Measurements from ENCODE around the gene PBLD.

DNA sequence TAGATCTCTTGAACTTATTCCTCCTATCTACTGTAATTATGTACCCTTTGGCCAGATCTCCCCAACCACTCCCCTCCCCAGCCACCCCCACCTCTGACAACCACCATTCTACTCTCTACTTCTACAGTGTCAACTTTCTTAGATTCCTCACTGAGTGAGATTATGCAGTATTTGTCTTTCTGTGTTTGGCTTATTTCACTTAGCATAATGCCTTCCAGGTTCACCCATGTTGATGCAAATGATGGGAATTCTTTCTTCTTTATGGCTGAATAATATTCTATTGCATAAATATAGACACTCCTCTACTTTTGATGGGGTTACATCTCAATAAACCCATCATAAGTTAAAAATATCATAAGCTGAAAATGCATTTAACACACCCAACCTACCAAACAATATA is 22.2 kb downstream of the PBLD start:
- TF ChIP-seq GATA2 (IDR thresholded peaks at IDR 0.05; ENCODE audit: low read depth, low read length), result no peak
- no peak for TF ChIP-seq GATA3 (IDR thresholded peaks at IDR 0.05; ENCODE audit: low read depth, low read length)

All from SH-SY5Y (cell line).